PFSK-1 (cell line): ENCODE measurements around the gene ZNF616.
A peak's percentile ranks its signal among the peaks of the same experiment; 100 is the strongest.

ENCODE experiments used
- FOXP2 ChIP-seq: optimal IDR thresholded peaks from 2 replicates; pipeline ENCODE3; 2011; ENCODE audit warnings: borderline replicate concordance, control low read depth, inconsistent platforms; ENCODE audit not compliant: insufficient read depth; ENCODE audit errors: extremely low read length, extremely low read depth
- POLR2AphosphoS5 ChIP-seq: IDR thresholded peaks from 2 replicates; pipeline ENCODE4 v1.6.1; 2012; ENCODE audit warnings: low read depth, mild to moderate bottlenecking, control low read depth, low read length, moderate library complexity
- REST ChIP-seq, 2 experiments: IDR thresholded peaks; 2 replicates each; pipeline versions ENCODE4 v1.6.1 to v1.8.0; 2011 to 2012; ENCODE audit warnings: low read depth in 2 of 2, low read length in 2 of 2, control low read depth in 1 of 2, inconsistent platforms in 1 of 2, mild to moderate bottlenecking in 1 of 2, moderate library complexity in 1 of 2; ENCODE audit not compliant: insufficient read depth in 1 of 2
- SIN3A ChIP-seq: IDR thresholded peaks from 2 replicates; pipeline ENCODE4 v1.6.1; 2012; ENCODE audit warnings: mild to moderate bottlenecking, low read length, moderate library complexity, borderline replicate concordance; ENCODE audit not compliant: insufficient read depth
- TAF1 ChIP-seq: IDR thresholded peaks from 2 replicates; pipeline ENCODE4 v1.6.1; 2012; ENCODE audit warnings: low read length, control low read depth, borderline replicate concordance; ENCODE audit not compliant: insufficient read depth

Gene ZNF616

GRCh38 chr19:52172347-52172746 lies 32.6 kb upstream of the ZNF616 start:
- TF ChIP-seq SIN3A, result no peak
- no peak for TF ChIP-seq FOXP2
- no peak for TF ChIP-seq POLR2AphosphoS5

DNA sequence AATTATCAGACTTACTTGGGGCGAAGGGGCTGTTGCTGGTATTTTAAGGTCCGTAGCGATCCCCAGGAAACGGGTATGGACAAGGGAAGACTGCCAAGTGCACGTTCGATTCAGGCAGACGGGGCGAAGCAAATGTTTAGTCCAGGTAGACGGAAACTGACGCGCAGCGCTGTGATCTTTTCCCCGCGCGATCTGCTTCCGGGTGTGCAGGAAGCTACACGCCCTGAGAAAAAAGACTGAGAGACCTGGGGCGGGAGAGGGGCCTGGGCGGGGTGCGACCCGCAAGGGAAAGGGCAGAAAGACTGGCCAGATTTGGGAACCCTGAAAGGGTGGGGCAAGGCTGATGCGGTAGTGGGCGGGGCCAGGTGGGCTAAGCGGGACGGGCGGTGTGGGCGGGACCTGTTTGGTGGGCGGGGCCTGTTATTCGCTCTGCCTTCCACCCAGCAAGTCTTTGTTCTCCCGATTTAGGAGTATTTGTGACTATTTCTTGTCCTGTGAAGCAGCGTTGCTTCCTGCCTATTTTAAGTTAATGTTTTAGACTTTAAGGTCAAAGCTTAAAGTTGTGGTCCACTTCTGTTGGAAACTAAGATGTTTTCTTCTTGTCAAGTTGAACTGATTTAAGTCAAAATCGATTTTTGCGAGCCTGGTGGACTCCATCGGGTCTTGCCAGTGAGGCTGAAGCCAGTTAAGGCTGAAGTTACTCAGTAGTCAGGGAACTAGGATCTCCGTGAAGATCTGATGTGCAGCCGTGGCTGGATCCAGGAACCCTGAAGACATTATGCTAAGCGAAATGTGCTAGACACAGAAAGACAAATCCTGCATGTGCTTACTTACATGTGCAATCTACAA lies 31.8 kb upstream of the ZNF616 start, which contains the start of gene ZNF836:
Gene ZNF836, minus strand, starts transcription at position 301 of the 849 bp plus-strand sequence. CDS start 3,549 bp downstream, outside the sequence.
- TF ChIP-seq TAF1, result peak; percentile 40; the same call in 1 of the 2 replicates
- TF ChIP-seq FOXP2, result no peak
- peak; percentile 45; the same call in 1 of the 2 replicates for TF ChIP-seq POLR2AphosphoS5
- no peak for TF ChIP-seq REST (IDR thresholded peaks at IDR 0.05; ENCODE audit: insufficient read depth in 1 of 2, low read depth in 2 of 2, low read length in 2 of 2)
- TF ChIP-seq SIN3A, result no peak

GRCh38 chr19:52170863-52171320 lies 31.2 kb upstream of the ZNF616 start:
- no peak for TF ChIP-seq TAF1
- TF ChIP-seq FOXP2, result no peak
- no peak for TF ChIP-seq REST (IDR thresholded peaks at IDR 0.05; ENCODE audit: insufficient read depth in 1 of 2, low read depth in 2 of 2, low read length in 2 of 2)
- TF ChIP-seq SIN3A, result no peak
- no peak for TF ChIP-seq POLR2AphosphoS5

DNA sequence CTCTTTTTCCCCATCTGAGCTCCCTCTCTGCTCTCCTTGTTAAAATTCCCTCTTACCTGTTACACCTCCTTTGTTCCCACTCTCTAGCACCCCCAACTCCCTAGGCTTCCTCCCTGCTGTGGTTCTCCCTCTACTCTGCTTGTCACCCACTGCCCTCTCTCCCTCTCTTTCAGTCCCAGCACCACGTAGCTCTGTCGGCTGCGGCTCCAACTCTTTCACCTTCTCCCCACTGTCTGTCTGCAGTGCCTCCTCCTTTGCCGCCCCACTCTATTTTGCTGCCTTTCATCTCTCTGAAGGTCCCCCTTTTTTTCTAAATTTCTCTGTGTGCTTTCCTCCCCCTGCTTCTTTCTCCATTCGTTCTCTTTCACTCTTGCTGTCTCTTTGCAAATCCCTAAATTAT lies 30.6 kb upstream of the ZNF616 start:
- TF ChIP-seq TAF1, result no peak
- TF ChIP-seq FOXP2, result no peak
- TF ChIP-seq SIN3A, result no peak
- no peak for TF ChIP-seq REST (IDR thresholded peaks at IDR 0.05; ENCODE audit: insufficient read depth in 1 of 2, low read depth in 2 of 2, low read length in 2 of 2)
- no peak for TF ChIP-seq POLR2AphosphoS5

GRCh38 chr19:52155596-52156359 lies 16.0 kb upstream of the ZNF616 start:
- no peak for TF ChIP-seq SIN3A
- no peak for TF ChIP-seq POLR2AphosphoS5
- no peak for TF ChIP-seq TAF1
- TF ChIP-seq FOXP2, result no peak
- no peak for TF ChIP-seq REST (IDR thresholded peaks at IDR 0.05; ENCODE audit: insufficient read depth in 1 of 2, low read depth in 2 of 2, low read length in 2 of 2)
